Neural cell (in vitro differentiated cells): ENCODE results near the gene DOCK10. TPM values are rescaled to one million over a fixed set of nuclear protein-coding genes. Genes with fewer than 3 reads are reported as not detected.
"Not testable (repeated sequence)": the region's sequence is repeated elsewhere in the genome, so short reads cannot be mapped to it uniquely, and the experiment has no call there.

ENCODE experiments used
- H2AFZ ChIP-seq: fragments of 200-600, 300-800 bp; sonication (generic), shearing (Covaris generic); 2 replicates; pipeline ENCODE4 v1.6.0; 2014; ENCODE audit warnings: low read depth, mild to moderate bottlenecking, antibody characterized with exemption, low read length, moderate library complexity
- H3F3A ChIP-seq: fragments of 200-600 bp; shearing (Covaris generic); 2 replicates; pipeline ENCODE4 v1.6.1; 2016; ENCODE audit warnings: mild to moderate bottlenecking, moderate library complexity, mixed read lengths, antibody characterized with exemption, low read length; ENCODE audit not compliant: insufficient read depth, poor library complexity, severe bottlenecking
- H3K27ac ChIP-seq: fragments of 200-600, 300-800 bp; sonication (generic), shearing (Covaris generic); 2 replicates; pipeline ENCODE4 v1.5.1; 2014; ENCODE audit warnings: mild to moderate bottlenecking, low read length, moderate library complexity
- H3K27me3 ChIP-seq: fragments of 300-800, 200-600 bp; sonication (generic), shearing (Covaris generic); 2 replicates; pipeline ENCODE4 v1.6.0; 2014; ENCODE audit warnings: mild to moderate bottlenecking, low read depth, low read length, moderate library complexity; ENCODE audit not compliant: insufficient read depth
- H3K36me3 ChIP-seq: fragments of 300-800, 200-600 bp; sonication (generic), shearing (Covaris generic); 2 replicates; pipeline ENCODE4 v1.5.1; 2014; ENCODE audit warnings: mild to moderate bottlenecking, antibody characterized with exemption, low read length, moderate library complexity; ENCODE audit not compliant: insufficient read depth
- H3K4me2 ChIP-seq: fragments of 300-800, 200-600 bp; sonication (generic), shearing (Covaris generic); 2 replicates; pipeline ENCODE4 v1.6.0; 2014; ENCODE audit warnings: mild to moderate bottlenecking, low read length
- H3K4me3 ChIP-seq: fragments of 300-800, 200-600 bp; sonication (generic), shearing (Covaris generic); 2 replicates; pipeline ENCODE4 v1.5.1; 2014; ENCODE audit warnings: mild to moderate bottlenecking, low read length, moderate library complexity
- H3K79me2 ChIP-seq: fragments of 200-600 bp; shearing (Covaris generic); replicated peaks from 2 replicates; pipeline ENCODE4 v1.6.0; 2014; ENCODE audit warnings: mild to moderate bottlenecking, low read length, moderate library complexity; ENCODE audit not compliant: insufficient read depth
- H3K9ac ChIP-seq: fragments of 300-800, 200-600 bp; sonication (generic), shearing (Covaris generic); 2 replicates; pipeline ENCODE4 v1.6.1; 2016; ENCODE audit warnings: mild to moderate bottlenecking, low read length, mixed read lengths
- H3K9me2 ChIP-seq: fragments of 200-600 bp; shearing (Covaris generic); 2 replicates; pipeline ENCODE4 v1.6.1; 2016; ENCODE audit warnings: mild to moderate bottlenecking, low read length, mixed read lengths; ENCODE audit not compliant: insufficient read depth
- H3K9me3 ChIP-seq: fragments of 200-600, 300-800 bp; sonication (generic), shearing (Covaris generic); 2 replicates; pipeline ENCODE4 v1.6.1; 2016; ENCODE audit warnings: mild to moderate bottlenecking, mixed run types, low read length, moderate library complexity, mixed read lengths
- H4K20me1 ChIP-seq: fragments of 200-600 bp; shearing (Covaris generic); 2 replicates; pipeline ENCODE4 v1.6.1; 2016; ENCODE audit warnings: mild to moderate bottlenecking, mixed run types; ENCODE audit not compliant: insufficient read depth
- EP300 ChIP-seq: fragments of 450-650 bp; conservative IDR thresholded peaks from 2 replicates; pipeline ENCODE4 v1.6.1; 2014; ENCODE audit warnings: antibody characterized with exemption, mild to moderate bottlenecking, moderate library complexity; ENCODE audit not compliant: poor library complexity, severe bottlenecking
- EZH2 ChIP-seq: fragments of 200-600, 300-800 bp; shearing (Covaris generic), sonication (generic); IDR thresholded peaks from 2 replicates; pipeline ENCODE4 v1.6.1; 2014; ENCODE audit warnings: antibody characterized with exemption, low read length, borderline replicate concordance, mild to moderate bottlenecking; ENCODE audit not compliant: insufficient read depth, poor library complexity, severe bottlenecking
- MXI1 ChIP-seq: fragments of 450-650 bp; conservative IDR thresholded peaks from 2 replicates; pipeline ENCODE4 v1.6.1; 2014; ENCODE audit warnings: antibody characterized with exemption, mild to moderate bottlenecking; ENCODE audit not compliant: poor library complexity, severe bottlenecking
- POLR2AphosphoS5 ChIP-seq: IDR thresholded peaks from 2 replicates; pipeline ENCODE4 v1.6.1; 2012
- RAD21 ChIP-seq: fragments of 450-650 bp; conservative IDR thresholded peaks from 2 replicates; pipeline ENCODE4 v1.6.1; 2014; ENCODE audit warnings: antibody characterized with exemption, mild to moderate bottlenecking, moderate library complexity
- SMC3 ChIP-seq: fragments of 450-650 bp; conservative IDR thresholded peaks from 2 replicates; pipeline ENCODE4 v1.6.1; 2014; ENCODE audit warnings: antibody characterized with exemption, mild to moderate bottlenecking, moderate library complexity; ENCODE audit not compliant: poor library complexity
- TAF1 ChIP-seq: IDR thresholded peaks from 2 replicates; pipeline ENCODE4 v1.6.1; 2012; ENCODE audit warnings: low read depth
- polyA plus RNA-seq: library from polyadenylated mRNA; depleted of rRNA; stranded (reverse); fragments of >200 nt; gene quantifications from 2 replicates; pipeline ENCODE4 v1.2.3, GENCODE V29; 2014
- TF ChIP-seq, protein P1 (sequence below): IDR thresholded peaks from 2 replicates; pipeline ENCODE4 v1.6.1; 2012; ENCODE audit warnings: borderline replicate concordance
- TF ChIP-seq, protein P2 (sequence below): fragments of 450-650 bp; IDR thresholded peaks from 2 replicates; pipeline ENCODE4 v1.5.1; 2014; ENCODE audit warnings: antibody characterized with exemption, mild to moderate bottlenecking, moderate library complexity; ENCODE audit not compliant: poor library complexity, severe bottlenecking

DOCK10 gene
- polyA plus RNA-seq, 1 donor from 2014 or later = 0.37 TPM

DNA sequence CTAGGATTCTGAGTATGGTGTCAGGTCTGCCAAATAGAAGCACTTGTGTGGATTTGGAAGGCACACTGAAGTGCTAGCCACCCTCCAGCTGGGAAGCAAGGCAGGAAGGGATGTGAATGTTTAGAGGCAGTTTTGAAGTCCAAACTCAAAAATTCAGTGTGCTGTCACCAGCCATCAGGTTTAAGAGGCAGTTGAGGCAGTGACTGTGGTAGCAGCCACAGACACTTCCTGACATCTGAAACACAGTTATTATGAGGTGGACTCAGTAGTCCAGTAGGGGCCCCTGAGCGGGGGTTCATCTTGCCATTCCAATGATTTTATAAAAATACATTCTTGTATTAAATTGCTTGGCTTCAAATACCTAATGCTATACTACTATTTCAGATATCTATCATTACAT is 13.4 kb upstream of the DOCK10 start:
- H3K4me3 ChIP-seq = no peak overlapping the region
- H3K9me3 ChIP-seq = no peaks in the 10 kb centered on the region
- no peak overlapping the region for H3K27ac ChIP-seq
- H3K36me3 ChIP-seq = no peaks in the 10 kb centered on the region
- H3K9me2 ChIP-seq = no peaks in the 10 kb centered on the region
- H3K27me3 ChIP-seq = no peaks in the 10 kb centered on the region
- H3K9ac ChIP-seq = no peak overlapping the region
- H2AFZ ChIP-seq = no peak overlapping the region
- no peak overlapping the region for H3K4me2 ChIP-seq
- no peaks in the 10 kb centered on the region for H4K20me1 ChIP-seq
- H3K79me2 ChIP-seq = no peaks in the 10 kb centered on the region
- no peaks in the 10 kb centered on the region for H3F3A ChIP-seq
- TF ChIP-seq POLR2AphosphoS5 = no peak
- no peak for TF ChIP-seq RAD21
- TF ChIP-seq, protein P1, sequence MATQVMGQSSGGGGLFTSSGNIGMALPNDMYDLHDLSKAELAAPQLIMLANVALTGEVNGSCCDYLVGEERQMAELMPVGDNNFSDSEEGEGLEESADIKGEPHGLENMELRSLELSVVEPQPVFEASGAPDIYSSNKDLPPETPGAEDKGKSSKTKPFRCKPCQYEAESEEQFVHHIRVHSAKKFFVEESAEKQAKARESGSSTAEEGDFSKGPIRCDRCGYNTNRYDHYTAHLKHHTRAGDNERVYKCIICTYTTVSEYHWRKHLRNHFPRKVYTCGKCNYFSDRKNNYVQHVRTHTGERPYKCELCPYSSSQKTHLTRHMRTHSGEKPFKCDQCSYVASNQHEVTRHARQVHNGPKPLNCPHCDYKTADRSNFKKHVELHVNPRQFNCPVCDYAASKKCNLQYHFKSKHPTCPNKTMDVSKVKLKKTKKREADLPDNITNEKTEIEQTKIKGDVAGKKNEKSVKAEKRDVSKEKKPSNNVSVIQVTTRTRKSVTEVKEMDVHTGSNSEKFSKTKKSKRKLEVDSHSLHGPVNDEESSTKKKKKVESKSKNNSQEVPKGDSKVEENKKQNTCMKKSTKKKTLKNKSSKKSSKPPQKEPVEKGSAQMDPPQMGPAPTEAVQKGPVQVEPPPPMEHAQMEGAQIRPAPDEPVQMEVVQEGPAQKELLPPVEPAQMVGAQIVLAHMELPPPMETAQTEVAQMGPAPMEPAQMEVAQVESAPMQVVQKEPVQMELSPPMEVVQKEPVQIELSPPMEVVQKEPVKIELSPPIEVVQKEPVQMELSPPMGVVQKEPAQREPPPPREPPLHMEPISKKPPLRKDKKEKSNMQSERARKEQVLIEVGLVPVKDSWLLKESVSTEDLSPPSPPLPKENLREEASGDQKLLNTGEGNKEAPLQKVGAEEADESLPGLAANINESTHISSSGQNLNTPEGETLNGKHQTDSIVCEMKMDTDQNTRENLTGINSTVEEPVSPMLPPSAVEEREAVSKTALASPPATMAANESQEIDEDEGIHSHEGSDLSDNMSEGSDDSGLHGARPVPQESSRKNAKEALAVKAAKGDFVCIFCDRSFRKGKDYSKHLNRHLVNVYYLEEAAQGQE = no peak
- TF ChIP-seq MXI1 = no peak
- no peak for TF ChIP-seq SMC3
- TF ChIP-seq, protein P2, sequence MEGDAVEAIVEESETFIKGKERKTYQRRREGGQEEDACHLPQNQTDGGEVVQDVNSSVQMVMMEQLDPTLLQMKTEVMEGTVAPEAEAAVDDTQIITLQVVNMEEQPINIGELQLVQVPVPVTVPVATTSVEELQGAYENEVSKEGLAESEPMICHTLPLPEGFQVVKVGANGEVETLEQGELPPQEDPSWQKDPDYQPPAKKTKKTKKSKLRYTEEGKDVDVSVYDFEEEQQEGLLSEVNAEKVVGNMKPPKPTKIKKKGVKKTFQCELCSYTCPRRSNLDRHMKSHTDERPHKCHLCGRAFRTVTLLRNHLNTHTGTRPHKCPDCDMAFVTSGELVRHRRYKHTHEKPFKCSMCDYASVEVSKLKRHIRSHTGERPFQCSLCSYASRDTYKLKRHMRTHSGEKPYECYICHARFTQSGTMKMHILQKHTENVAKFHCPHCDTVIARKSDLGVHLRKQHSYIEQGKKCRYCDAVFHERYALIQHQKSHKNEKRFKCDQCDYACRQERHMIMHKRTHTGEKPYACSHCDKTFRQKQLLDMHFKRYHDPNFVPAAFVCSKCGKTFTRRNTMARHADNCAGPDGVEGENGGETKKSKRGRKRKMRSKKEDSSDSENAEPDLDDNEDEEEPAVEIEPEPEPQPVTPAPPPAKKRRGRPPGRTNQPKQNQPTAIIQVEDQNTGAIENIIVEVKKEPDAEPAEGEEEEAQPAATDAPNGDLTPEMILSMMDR = no peak
- no peak for TF ChIP-seq EZH2
- no peak for TF ChIP-seq EP300
- TF ChIP-seq TAF1 = no peak

DNA sequence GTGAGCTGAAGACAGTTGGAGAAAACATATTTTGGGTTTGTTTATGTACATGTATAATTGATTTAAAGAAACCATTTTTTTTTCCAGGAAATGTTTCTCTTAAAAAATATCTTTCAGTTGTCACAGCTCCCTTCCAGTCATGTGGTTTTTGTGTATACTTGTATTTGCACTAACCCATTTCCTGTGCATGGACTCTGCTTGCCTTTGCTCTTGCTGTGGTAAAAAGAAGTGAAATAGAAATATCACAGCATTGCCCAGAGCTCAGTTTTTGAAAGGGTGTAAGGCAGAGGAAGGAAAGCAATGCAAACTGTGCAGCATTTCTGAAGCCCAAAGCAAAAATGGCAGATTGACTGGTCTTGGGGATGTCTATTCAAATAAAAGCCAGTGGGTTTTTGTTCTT is 10.4 kb upstream of the DOCK10 start:
- TF ChIP-seq TAF1 (no peak), MXI1 (no peak), SMC3 (no peak), EP300 (no peak), EZH2 (no peak), RAD21 (no peak), POLR2AphosphoS5 (no peak)
- TF ChIP-seq, protein P2 = no peak
- TF ChIP-seq, protein P1 = no peak
- Histone ChIP-seq H3K9ac (no peak overlapping the region), H4K20me1 (no peaks in the 10 kb centered on the region), H3K4me2 (no peak overlapping the region), H3K36me3 (no peaks in the 10 kb centered on the region), H3F3A (no peaks in the 10 kb centered on the region), H3K4me3 (no peak overlapping the region), H2AFZ (no peak overlapping the region), H3K79me2 (no peaks in the 10 kb centered on the region), H3K9me2 (no peaks in the 10 kb centered on the region), H3K9me3 (no peaks in the 10 kb centered on the region), H3K27me3 (no peaks in the 10 kb centered on the region), H3K27ac (no peak overlapping the region)

DNA sequence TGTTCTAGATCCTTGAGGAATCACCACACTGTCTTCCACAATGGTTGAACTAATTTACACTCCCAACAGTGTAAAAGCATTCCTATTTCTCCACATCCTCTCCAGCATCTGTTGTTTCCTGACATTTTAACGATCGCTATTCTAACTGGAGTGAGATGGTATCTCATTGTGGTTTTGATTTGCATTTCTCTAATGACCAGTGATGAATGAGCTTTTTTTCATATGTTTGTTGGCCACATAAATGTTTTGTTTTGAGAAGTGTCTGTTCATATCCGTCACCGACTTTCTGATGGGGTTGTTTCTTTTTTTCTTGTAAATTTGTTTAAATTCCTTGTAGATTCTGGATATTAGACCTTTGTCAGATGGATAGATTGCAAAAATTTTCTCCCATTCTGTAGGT is 5.2 kb upstream of the DOCK10 start:
- H3K79me2 ChIP-seq, H3K9me3 ChIP-seq, H3K9me2 ChIP-seq, H3K4me3 ChIP-seq, H3K27ac ChIP-seq, H3K4me2 ChIP-seq, H3K9ac ChIP-seq, H3K36me3 ChIP-seq, H2AFZ ChIP-seq, H4K20me1 ChIP-seq, H3F3A ChIP-seq: not testable (repeated sequence)
- H3K27me3 ChIP-seq = peaks cover 19% of the 10 kb centered on the region
